Measurements from ENCODE around the gene TECPR1. TPM values are rescaled to one million over a fixed set of nuclear protein-coding genes. Genes with fewer than 3 reads are reported as not detected.

TECPR1 gene
- total and polyA plus RNA-seq, 2 of the 4 experiments (the other 2 are of a cell fraction), result 11.5 to 14.7 TPM

GRCh38 chr7:98266840-98267239 is 14.8 kb upstream of the TECPR1 start:
- Histone ChIP-seq H3K4me2 (ENCODE audit: low read depth, low read length) (no peak overlapping the region), H3K4me3 (ENCODE audit: insufficient read depth, low read depth, low read length) (no peak overlapping the region), H2BK120ac (ENCODE audit: low read depth, low read length) (no peak overlapping the region), H3K27ac (ENCODE audit: insufficient read depth, low read length) (no peak overlapping the region), H3K36me3 (ENCODE audit: control insufficient read depth, insufficient read depth, low read length) (peaks cover 1% of the 10 kb centered on the region; the same call in 1 of the 2 replicates), H3K14ac (replicated peaks; ENCODE audit: low read depth, low read length) (no peak overlapping the region), H4K5ac (ENCODE audit: low read depth, low read length) (no peak overlapping the region), H4K8ac (ENCODE audit: low read depth in 2 of 2, low read length in 2 of 2) (no peak overlapping the region), H3K9me3 (ENCODE audit: control insufficient read depth, insufficient read depth, low read length) (no peaks in the 10 kb centered on the region), H3K4ac (ENCODE audit: low read depth, low read length) (no peak overlapping the region; the same call in 1 of the 2 replicates), H2BK20ac (ENCODE audit: low read depth, low read length) (no peak overlapping the region), H3K56ac (ENCODE audit: extremely low read depth, insufficient read depth, low read length) (no peak overlapping the region), H2AFZ (replicated peaks; ENCODE audit: low read length, poor library complexity) (no peak overlapping the region), H3K9ac (ENCODE audit: low read depth, low read length) (no peak overlapping the region), H4K91ac (ENCODE audit: insufficient read depth, low read depth, low read length) (no peak overlapping the region), H3K23ac (ENCODE audit: low read depth, low read length) (no peak overlapping the region), H3K79me1 (ENCODE audit: low read depth in 1 of 2, low read length in 2 of 2) (peaks cover 5% of the 10 kb centered on the region in 2 experiments; a peak in 1 of 4 replicates), H3K4me1 (ENCODE audit: control insufficient read depth, insufficient read depth, low read length) (peaks cover 6% of the 10 kb centered on the region), H3K18ac (ENCODE audit: low read depth, low read length) (no peak overlapping the region), H3K9me1 (ENCODE audit: insufficient read depth, low read length) (no peaks in the 10 kb centered on the region), H2BK15ac (ENCODE audit: low read depth, low read length) (no peak overlapping the region), H2BK5ac (ENCODE audit: low read depth, low read length, poor library complexity, severe bottlenecking) (no peak overlapping the region), H4K20me1 (ENCODE audit: insufficient read depth, low read length) (no peaks in the 10 kb centered on the region; the same call in 1 of the 2 replicates), H3K27me3 (ENCODE audit: control insufficient read depth, insufficient read depth, low read length) (no peaks in the 10 kb centered on the region), H2AK9ac (replicated peaks; ENCODE audit: low read depth, low read length, poor library complexity) (no peak overlapping the region), H2AK5ac (ENCODE audit: low read depth, low read length) (no peak overlapping the region; the same call in 1 of the 2 replicates)
- ATAC-seq (ENCODE audit: low read depth) (peak; percentile 66; the same call in 1 of the 2 replicates), DNase-seq (no peak)
- dilution Hi-C loops (cut with HindIII; ENCODE audit: low sequenced_read_pairs, unreplicated experiment), result no loop called here
- TF ChIP-seq MXI1 (IDR thresholded peaks at IDR 0.05; ENCODE audit: borderline replicate concordance, low read depth, low read length) (no peak), POLR2A (IDR thresholded peaks at IDR 0.05; ENCODE audit: low read depth, low read length) (no peak), CHD1 (IDR thresholded peaks at IDR 0.05; ENCODE audit: low read depth, low read length) (no peak), CEBPB (IDR thresholded peaks at IDR 0.05; ENCODE audit: low read depth, low read length) (peak; percentile 72), RFX5 (IDR thresholded peaks at IDR 0.05; ENCODE audit: low read depth, low read length) (no peak), NFE2L2 (IDR thresholded peaks at IDR 0.05; ENCODE audit: low read depth, low read length) (no peak), FOS (IDR thresholded peaks at IDR 0.05; ENCODE audit: low read depth, low read length) (no peak), CTCF (conservative IDR thresholded peaks at IDR 0.05; ENCODE audit: low read depth, low read length) (peak; percentile 41), SMC3 (IDR thresholded peaks at IDR 0.05; ENCODE audit: low read depth, low read length) (peak; percentile 26), RAD21 (IDR thresholded peaks at IDR 0.05; ENCODE audit: low read length) (peak; percentile 33; the same call in 1 of the 2 replicates), MAZ (IDR thresholded peaks at IDR 0.05; ENCODE audit: borderline replicate concordance, low read depth, low read length) (no peak), ELK1 (IDR thresholded peaks at IDR 0.05; ENCODE audit: borderline replicate concordance, low read depth, low read length) (no peak), USF2 (IDR thresholded peaks at IDR 0.05; ENCODE audit: low read depth, low read length) (no peak), BHLHE40 (IDR thresholded peaks at IDR 0.05; ENCODE audit: low read depth, low read length) (no peak), MAFK (IDR thresholded peaks at IDR 0.05; ENCODE audit: low read depth, low read length) (no peak), RCOR1 (IDR thresholded peaks at IDR 0.05; ENCODE audit: insufficient replicate concordance, low read length) (no peak)
- in situ Hi-C loops (cut with MboI; ENCODE audit: low sequenced_read_pairs), result no loop called here
- WGBS, 2 experiments (ENCODE audit: extremely low coverage in 2 of 2, insufficient read length in 1 of 2), result no CpG with 5 or more reads among the region's 2 CpGs
- CTCF ChIA-PET, result interaction anchor here (0.7 to 1.0 kb wide), 3 partner anchors 12 to 156 kb away, joined by 3 to 6 read pairs (median 3); no protein-coding TSS in a partner anchor
- intact Hi-C loops (cut with micrococcal nuclease), result no loop called here
- BruUV-seq (replicated peaks), result no TSS peak
- POLR2A ChIA-PET (ENCODE audit: unreplicated experiment), result no interaction called here

All from IMR-90 (cell line).